GM18861 (cell line): Measurements from ENCODE around the gene JADE2.

ENCODE experiments used
- ATAC-seq: cut with Tn5 transposase; IDR thresholded peaks from one replicate; pipeline ENCODE4 v1.9.1; 2021; ENCODE audit not compliant: unreplicated experiment

Gene JADE2

DNA sequence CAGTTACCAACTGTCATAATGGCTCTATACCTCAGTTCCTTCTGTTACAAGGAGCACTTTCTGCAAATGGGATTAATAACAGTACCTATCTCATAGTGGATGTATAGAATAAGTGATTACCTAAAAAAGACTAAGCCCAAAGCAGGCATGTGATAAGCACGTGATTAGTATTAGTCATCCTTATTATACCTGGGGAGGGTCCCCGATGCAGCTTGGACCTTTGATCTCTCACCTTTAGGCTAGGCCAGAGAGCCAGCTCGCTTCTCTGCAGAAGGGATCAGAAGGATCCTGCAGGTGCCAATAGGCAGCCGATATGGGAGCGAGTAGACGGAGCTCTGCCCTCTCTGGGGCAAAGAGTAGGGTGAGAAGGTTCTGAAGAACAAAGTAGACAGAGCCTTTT, 4.0 kb downstream of the JADE2 start:
- ATAC-seq, result no peak

DNA sequence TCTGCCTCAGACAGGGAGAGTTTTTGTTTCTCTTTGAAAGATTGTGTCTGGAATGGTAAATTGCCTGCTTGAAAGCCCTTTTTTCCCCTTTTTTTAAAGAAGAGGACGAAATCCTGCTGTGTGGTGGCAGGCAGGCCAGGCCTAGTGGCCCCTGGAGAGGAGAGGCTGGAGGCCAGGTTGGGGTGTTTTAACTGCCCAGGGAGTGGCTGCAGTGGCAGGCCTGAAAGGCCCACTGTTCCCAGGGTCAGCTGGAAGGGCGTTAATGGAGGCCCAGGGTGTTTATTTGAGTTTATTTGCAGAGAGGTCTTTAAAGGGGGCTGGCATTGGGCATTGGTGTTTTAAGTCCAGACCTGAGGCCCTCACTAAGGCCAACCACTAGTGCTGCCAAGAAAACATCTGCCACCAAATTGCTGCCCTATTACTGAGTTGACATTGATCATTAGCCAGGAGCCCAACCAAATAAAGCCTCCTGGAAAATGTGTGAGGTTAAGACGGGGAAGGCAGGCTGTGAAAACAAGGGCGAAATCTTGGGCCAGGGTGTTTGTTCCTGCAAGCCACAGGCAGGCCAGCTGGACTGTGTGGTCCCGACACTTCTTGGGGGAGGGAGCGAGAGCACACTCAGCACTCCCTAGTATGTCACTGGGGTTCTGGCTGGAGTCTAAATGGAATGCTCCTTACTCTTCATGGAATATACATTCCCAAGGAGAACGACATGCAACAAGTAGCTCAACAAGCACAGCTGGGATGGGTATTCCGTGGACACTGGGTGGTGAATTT, 5.0 kb downstream of the JADE2 start:
- no peak for ATAC-seq

DNA sequence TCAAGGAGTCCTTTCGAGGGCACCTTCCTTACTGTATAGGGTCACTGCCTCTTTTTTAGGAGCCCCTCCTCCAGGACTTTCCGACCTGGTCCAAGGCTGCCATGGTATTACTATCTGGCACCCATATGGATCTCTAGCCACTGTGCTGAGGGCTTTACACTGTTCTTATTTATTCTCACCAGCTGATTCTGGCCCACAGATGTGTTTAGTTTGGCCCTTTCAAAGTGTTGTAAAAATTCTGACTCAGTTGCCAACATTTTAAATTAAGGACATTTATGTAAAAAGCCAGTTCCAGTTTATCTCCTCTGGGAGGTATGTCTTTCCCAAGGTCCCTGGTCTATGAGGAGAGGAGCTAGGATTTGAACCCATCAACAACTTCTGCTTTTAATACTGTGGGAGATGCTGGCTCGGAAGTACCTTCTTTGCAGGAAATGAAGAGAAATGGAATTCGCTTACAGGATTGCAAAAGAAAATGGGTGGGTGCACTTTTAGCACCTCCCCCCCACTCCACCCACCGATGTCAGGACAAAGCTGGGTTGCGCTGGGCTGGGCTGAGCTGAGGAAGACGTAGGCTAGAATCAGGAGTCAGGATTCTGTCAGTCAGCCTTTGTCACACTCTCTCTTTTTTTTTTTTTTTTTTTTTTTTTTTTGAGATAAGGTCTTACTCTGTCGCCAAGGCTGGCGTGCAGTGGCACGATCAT, 7.8 kb downstream of the JADE2 start:
- ATAC-seq, result no peak

DNA sequence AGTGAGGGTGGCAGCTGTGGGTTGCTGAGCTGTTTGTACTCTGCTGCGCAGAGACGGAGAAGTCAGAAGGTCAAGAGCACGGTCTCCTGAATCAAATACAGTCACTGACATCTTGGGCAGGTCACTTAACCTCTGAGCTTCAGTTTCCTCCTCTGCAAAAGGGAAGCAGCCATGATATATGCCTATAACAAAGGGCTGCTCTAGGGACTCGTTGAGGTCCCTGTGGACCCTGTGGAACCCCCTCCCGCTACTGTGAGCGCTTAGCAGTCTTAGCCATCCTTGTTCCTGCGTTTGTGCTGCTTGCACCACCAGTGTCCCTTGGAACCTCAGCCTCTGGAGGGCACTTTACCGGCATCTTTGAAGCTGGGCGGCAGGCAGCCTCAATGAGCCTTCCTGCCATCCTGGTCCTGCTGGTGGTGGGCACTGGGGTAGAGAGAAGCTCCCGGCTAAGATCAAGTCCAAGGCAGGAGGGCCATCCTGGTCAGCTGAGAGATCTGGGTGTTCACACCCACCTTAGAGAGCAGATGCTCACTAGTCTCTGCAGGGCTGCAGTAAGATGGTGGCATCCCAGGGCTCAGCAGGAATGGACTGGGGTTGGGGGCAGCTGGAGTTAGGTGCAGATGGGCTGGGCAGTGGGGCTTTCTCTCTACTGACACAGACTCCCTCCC, 8.7 kb downstream of the JADE2 start:
- no peak for ATAC-seq

DNA sequence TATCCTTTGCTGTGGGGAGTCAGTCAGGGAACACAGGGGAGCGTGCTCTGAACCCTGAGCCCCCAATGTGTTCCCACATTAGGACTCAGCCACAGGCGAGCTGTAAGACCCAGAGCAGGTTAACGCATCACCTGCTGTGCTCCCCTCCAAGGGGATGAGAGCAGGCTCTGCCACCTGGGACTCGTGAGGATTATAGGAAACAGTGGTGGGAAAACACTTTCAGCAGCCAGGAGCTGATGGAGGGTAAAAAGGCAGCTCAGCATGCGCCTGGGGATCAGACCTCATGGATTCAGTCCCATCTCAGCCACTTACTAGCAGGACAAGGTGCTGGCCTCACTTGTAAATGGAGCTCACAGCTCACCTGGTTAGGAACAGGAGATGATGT, 9.2 kb downstream of the JADE2 start:
- no peak for ATAC-seq

DNA sequence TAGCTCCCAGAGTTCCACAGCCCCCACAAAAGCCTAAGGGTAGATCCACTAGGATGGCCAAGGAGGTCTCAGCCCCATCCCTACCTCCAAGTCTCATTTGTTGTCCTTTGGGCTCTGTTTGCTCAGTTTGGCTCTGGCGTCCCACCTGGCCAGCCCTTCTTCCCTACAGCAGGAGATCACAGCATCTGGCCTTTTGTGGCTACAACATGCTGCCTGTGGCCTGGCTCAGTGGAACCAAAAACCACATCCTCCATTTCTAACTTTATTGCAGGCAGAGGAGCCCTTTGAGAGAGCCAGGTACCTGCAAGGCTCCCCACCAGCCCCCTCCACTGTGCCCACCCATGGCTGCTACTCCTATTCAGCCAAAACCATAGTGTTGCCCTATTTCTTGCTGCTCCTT, 11.4 kb downstream of the JADE2 start:
- no peak for ATAC-seq

DNA sequence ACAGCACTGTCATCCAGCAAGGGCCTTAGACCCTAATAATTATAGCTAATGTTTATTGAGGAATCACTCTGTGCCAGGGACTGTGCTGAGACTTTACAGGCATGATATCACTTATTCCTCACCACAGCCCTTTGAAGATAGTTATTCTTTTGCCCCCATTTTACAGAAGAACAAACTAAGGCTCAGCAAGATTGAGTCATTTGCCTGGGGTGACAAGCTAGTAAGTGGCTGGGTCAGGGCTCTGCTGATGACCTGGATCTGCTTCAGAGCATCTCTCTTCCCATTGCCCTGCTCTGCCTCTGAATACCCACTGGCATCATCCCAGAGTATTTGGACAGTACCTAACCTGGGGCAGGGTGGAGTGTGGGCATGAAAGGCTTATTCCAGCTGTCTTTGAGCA, 11.8 kb downstream of the JADE2 start:
- ATAC-seq, result no peak

DNA sequence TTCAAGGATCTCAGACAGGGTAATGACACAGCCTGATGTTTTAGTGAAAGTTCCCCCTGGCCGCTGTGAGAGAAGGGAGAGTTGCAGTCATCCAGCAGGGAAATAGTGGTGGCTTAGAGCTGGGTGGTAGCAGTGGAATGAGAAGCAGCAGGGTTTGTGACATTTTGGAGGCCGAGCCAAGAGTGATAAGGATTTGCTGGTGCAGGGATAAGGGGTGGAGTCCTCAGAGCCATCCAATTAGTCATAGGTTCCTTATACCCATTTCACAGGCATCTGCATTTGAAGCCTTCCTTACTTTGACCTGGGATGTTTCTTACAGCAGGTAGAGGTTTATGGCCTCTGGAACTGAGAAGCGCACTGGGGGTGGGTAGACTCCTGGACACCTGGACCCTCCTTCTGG, 12.8 kb downstream of the JADE2 start:
- no peak for ATAC-seq

DNA sequence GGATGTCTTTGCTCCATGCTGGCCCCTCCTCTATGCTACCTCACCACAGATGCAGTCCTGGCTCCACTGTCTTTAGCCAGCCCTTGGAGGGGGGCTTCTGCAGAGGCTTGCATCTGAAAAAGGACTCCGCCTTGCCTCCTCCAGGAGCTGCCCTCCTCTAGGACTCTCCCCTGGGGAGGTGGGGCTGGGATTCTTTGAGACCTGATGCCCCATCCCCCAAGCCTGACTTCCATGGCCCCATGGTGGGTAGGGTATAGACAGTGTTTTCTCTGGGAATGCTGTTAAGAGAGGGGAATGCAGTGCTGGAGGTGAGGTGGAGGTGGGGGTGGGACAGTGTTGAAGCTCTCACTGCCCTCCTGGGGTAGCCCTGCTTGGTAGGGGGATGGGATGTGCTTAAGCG, 14.3 kb downstream of the JADE2 start:
- ATAC-seq, result no peak

DNA sequence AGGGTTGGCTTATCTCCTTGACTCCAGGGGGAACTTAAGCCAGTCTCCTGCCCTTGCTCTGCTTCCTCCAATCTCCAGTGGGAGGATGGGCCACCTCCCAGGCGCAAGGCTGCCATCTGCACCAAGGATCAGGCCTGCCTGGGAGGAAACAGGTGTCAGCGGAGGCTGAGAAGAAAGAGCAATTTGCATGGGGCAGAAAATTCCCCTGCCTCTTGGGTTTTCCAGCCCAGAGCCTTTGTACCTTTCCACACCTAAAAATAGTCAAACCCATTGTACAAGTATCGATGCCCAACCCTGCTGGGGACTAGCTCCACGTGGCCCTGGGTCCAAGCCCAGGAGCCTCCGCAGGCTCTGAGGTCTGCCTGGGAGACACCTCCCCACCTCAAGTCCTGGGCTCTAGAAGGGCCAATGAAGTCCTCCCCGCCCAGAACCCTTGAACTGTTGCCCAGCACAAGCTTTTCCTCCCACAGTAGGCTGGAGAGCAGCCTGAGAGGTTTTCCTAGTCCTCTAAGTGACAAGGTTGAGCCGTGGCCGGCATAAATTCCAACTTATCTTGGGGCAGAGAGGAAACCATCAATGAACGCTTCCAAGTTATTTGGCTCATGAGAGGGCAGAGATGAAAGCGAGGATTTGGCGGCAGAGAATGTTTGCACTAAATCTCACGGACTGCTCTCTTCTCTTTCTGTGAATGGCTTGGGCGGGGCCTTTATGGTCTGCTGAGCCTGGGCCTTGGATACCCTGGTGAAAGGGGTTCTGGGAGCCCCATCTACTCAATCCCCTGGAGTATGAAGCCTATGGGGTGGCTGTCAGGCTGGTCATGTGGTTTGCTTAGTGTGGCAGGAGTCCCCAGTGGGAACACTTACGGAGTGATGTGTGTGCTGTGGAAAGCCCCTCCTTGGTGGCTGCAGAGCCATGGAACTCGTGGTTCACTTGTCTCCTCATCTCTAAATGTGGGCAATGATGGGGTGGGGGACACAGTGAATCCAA, 15.6 kb downstream of the JADE2 start:
- ATAC-seq, result peak; percentile 27

DNA sequence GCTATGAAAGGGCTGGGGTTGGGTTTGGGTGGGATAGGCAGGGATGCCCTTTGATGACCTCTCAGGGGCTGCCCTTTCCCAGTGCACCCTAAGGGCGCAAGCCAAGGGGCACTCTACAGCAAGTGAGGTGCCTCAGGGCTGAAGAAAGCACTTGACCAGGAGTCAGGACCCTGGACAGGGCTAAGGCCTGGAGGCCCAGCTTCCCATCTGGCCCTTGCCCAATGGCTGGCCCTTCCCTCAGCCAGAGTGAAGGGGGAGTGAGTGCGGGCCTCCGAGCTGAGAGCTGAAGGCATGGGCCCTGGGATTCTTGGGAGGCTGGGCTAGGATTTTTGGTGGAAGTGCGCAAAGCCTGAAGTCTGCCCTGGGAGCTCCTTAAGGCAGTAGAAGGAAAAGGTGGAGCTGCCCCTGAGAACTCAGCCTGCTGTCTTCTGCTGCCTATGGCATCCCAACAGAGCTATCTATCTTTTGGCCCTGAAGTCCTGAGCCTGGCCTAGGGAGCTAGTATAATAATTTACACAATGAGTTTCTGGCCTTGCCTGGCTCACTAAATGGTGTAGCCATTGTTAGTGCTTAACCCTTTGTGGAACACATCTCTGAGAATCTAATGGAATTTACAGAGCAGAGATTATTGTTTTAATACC, 16.4 kb downstream of the JADE2 start:
- ATAC-seq, result no peak

DNA sequence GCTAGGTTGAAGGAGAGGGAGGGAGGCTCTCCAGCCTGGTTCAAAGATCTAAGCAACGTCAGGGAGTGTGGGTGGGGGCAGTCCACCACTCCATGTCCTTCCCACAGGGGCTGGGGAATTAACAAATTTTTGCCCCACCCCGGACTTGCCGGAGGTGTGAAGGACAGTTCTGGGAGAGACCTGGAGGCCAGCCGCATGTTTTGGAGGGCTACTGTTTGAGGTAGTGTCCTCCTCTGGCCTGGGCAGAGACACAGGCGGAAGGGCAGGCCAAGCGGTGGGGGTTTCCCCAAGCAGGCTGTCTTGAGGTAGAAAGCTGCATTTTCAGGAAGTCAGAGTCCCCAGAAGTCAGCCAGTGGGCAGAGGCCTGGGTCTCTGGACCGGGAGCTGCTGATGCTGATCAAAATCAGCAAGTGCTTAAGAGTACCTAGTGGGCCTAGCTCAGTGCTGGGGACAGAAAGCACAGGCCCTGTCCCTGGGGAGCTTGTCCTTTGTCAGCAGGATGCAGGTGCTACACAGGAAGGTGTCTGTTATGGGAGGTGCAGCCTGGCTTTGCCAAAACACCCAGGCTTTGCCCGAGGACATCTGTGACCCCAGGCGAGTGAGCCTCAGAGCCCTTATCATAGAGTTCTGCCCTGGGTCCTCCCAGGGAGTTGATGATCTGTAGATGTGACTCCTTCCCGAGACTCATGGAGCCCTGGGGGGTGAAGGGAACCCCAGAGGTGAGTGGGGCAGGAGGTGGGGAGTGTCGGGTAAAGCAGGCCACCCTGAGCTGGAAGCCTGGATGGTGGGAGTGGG, 18.5 kb downstream of the JADE2 start:
- ATAC-seq, result peak; percentile 33

DNA sequence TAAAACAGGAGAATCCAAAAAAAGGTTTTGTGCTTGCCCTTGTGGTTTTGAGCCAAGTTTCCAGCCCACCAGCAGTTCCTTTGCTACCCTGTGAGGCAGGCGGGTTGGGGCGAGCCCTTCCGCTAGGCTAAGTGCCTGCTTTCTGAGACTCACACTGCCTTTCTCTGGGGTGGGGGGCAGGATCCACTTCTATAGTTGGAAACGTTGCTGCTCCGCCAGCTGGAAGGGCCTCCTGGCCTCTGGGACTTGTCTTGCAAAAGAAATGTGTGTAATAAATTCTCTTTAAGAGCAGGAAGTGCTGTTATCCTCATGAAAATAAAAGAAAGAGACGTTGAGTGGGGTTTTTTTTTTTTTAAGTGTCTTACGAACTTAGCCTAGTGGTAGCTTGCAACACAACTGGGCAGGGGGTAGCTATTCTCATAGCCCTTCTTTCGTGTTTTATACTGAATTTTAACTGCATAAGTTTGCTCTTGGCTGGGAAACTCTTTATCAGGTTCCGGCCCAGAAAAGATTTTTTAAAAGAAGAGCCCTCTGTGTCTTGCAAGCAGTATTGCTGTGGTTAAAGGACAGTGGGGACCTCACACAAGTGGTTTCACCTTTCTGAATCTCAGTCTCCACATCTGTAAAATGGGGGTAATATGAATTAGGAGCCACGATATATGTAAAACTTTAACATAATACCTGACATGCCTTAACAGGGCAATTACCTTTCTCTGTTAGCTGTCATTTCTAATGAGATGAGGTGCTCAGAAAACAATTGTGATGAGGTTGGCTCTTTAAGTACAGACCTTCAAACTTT, 19.8 kb downstream of the JADE2 start:
- no peak for ATAC-seq

DNA sequence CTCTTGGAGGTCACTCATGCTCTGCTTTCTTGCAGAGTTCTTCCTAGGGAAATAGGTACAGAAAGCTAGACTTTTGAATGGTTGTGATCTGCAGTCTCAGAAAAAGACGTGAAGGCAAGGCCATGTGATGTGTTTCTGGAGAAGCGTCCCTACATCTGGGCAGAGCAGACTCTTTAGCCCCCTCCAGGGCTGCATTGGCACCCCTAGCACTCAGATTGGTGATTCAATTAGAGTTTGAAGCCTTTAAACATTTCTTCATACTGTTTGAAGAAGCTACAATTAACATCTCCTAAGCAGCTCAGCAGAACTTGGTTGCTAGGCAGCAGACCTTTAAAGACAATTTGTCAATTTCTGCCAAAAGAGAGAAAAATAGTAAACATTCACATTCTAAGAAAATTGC, 21.6 kb downstream of the JADE2 start:
- no peak for ATAC-seq

DNA sequence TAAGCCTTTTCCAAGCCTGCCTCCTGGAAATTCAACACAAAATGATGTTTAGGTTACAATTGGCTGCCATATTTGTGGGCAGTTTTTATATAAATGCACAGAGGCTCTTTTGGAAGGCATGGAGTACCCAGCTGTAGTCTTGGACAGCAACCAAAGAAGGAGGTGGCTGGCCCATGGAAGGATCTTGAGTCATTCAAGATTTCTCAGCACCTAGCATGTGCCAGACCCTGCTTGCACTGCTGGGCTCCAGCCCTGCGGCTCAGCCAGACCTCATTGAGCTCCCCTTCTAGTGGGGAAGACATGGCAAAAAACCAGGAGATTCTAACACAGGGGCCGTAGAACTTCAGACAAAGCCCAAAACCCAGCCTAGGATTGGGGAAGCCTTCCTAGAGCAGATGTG, 22.1 kb downstream of the JADE2 start:
- no peak for ATAC-seq

DNA sequence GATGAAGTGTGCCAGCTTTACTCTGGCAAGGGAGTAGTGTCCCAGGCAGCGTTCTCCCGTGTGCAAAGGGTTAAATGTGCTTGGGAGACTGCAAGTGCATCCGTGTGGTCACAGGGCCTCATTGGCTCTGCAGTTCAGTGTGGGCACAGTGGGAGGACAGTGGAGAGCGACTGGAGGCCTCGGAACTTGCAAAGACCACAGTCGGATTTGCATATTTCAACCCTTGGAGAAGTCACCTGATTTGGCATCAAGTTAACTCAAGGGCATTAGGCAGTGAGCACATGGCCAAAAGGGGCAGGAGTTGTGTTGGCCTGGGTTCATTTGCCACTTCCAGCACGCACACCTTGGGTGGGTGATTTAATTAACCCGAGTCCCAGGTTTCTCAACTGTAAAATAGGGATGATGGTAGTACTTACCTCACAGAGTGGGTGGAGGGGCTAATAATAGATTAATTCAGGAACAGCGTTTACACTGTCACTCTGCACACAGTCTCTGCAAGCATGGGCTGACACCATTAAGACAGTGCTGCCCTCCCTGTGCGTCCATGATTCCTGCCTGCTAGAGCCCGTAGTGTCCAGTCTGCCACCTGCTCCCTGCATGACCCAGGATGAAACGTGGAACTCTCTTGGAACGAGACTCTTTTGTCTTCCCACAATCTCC, 22.7 kb downstream of the JADE2 start:
- ATAC-seq, result no peak

DNA sequence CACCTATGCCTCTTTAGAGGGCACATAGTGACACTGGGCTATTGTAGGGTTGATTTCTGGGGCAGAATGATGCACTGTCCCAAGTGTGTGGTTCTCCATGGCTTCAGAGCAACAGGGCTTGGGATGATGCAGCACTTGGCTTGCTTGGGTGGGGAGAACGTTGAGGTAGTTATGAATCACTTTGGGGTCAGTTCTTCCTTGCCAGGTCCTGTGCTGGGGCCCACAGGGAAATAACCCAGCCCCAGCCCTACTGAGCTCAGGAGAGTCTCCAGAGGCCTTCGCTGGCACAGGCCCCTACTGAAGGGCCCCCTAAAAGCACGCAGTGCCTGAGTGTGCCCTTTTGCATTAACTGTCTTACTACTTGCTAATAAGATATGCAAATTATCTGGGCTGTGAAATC, 24.2 kb downstream of the JADE2 start:
- no peak for ATAC-seq
